22Rv1 (cell line): ENCODE results near the gene EFNA3.

Source experiments
- ZFX ChIP-seq: fragments of 450-650 bp; IDR thresholded peaks from 2 replicates; pipeline ENCODE4 v1.6.1; 2017; ENCODE audit warnings: antibody characterized with exemption, borderline replicate concordance
- TF ChIP-seq, protein P1 (sequence below): fragments of 450-650 bp; IDR thresholded peaks from 2 replicates; pipeline ENCODE4 v1.5.1; 2017; ENCODE audit warnings: mild to moderate bottlenecking

GRCh38 chr1:155108296-155108695 lies 29.7 kb downstream of the EFNA3 start:
- TF ChIP-seq, protein P1, sequence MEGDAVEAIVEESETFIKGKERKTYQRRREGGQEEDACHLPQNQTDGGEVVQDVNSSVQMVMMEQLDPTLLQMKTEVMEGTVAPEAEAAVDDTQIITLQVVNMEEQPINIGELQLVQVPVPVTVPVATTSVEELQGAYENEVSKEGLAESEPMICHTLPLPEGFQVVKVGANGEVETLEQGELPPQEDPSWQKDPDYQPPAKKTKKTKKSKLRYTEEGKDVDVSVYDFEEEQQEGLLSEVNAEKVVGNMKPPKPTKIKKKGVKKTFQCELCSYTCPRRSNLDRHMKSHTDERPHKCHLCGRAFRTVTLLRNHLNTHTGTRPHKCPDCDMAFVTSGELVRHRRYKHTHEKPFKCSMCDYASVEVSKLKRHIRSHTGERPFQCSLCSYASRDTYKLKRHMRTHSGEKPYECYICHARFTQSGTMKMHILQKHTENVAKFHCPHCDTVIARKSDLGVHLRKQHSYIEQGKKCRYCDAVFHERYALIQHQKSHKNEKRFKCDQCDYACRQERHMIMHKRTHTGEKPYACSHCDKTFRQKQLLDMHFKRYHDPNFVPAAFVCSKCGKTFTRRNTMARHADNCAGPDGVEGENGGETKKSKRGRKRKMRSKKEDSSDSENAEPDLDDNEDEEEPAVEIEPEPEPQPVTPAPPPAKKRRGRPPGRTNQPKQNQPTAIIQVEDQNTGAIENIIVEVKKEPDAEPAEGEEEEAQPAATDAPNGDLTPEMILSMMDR, result no peak
- no peak for TF ChIP-seq ZFX
